Measurements from ENCODE around the gene FMNL2.

FMNL2 gene

DNA sequence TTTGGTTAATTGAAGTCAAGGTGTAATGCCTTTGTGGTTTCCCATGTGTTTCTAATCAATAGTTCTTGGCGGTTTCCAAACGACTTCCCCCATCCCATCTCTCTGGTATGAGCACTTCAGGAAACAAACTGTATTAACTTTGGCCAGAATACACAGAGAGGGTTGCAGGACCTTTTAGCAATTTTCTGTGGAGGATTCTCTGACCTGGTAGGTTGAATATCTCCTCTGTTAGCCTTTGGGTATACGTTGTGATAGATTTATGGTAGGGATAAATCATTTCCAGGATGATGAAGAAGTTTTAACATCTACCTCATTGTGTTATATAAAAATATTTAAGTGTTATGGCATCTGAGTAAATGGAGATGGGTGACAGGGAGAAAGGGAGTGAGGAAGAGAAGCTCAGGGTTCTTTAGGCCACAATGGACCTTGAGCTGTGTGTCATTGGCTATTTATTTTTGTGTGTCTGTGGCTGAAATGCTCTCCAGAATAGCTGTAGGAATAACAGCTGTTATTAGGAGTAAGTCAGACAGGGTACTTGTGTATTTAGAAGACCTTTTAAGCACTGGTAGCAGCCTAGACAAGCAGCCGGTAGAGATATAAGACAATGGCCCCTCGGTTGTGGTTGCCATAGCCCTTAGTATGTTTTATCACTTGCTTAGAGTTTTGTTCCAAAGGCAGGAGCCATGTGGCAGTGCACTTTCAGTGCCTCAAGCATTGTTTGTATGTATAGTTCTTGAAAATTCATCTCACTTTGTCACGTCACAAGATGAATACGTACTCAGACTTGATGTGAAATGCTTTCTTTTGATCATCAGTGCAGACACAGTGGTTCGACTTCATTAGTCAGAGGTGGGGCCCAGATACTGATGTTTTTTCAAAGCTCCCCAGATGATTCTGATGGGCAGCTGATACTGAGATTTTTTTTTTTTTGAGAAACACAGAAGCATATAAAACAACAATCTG lies 91.1 kb downstream of the FMNL2 start:
- no peak for DNase-seq (ENCODE audit: low read depth in 2 of 2)

DNA sequence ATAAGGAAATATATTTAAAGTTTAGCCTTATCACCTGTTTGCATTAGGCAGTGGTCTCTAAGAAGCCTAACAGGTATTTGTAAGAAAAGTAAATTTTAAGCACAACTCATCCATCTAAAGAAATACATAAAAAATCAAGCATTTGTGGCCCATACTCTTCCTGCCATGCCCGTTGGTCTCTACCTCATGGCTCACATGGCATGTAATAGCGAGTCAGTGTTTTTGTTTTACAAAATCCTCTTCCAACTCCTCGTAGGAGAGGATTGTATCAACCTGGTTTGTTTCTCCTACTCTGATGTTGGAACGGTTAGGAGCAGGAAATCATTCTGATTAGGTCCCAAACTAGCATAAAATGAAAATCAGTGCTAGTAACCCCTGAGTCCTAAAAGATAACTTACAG lies 91.8 kb downstream of the FMNL2 start:
- DNase-seq (ENCODE audit: low read depth in 2 of 2): no peak

DNA sequence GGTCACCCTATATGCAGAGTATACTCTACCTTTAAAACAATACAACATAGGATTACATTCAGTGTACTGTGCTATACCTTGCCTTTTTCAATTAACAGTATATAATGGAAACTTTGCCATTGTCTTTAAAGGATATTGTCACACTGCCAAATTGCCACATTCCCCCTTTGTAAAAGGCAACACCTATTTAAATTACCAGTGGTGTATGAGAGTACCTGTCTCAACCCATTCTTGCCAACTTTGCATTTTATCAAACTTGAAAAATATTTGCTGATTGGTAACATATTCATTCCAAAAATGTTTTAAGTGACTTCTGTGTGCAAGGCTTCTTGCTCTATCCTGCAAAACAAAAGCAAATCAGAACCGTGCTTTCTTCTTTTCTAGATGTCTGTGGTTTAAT lies 92.9 kb downstream of the FMNL2 start:
- no peak for DNase-seq (ENCODE audit: low read depth in 2 of 2)

DNA sequence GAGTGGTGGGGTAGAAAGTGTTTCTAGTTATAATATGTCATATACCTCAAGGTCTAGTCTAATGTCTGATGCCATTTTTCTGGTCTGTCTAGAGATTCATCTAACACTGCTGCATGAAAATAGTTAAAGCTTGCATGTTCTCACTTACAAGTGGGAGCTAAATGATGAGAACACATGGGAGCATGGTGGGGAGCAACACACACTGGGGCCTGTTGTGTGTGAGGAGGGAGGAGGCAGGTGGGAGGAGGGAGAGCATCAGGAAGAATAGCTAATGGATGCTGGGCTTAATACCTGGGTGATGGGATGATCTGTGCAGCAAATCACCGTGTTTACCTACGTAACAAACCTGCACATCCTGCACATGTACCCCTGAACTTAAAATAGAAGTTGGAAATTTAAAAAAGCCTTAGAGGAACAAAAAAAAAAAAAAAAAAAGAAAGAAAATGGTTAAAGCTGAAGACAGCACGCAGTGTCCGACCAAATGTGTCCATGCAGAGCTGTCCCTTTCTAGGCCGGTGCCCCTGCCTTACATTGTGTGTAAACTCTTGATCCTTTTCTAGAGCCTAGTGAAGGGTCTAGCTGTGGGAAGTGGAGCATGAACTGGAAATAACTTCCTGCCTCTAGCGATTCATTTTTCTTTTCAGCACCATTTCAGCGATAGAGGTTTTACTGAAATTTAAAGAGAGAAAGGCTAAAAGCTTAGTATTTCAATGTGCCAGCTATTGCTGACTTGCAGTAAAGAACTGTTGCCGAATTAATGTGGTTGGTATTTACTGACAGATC lies 94.0 kb downstream of the FMNL2 start:
- no peak for DNase-seq (ENCODE audit: low read depth in 2 of 2)

DNA sequence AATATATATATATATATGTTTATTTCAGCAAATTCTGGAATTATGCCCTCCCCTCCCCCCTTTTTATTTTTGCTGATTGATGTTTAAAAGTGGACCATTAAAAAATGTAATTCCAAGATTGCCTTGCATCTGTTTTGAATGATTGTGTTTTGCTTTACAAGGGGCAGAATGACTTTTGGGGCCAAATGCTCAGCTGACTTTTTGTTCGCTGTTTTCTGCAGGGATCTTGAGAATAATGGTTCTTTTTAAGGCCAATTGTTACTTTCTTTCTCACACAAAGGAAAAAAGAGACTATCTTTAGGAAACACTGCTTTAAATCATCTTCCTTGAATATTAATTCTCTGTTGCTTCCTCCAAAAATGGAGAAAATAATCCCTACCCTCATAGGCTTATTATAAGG lies 95.9 kb downstream of the FMNL2 start:
- DNase-seq (ENCODE audit: low read depth in 2 of 2): no peak

DNA sequence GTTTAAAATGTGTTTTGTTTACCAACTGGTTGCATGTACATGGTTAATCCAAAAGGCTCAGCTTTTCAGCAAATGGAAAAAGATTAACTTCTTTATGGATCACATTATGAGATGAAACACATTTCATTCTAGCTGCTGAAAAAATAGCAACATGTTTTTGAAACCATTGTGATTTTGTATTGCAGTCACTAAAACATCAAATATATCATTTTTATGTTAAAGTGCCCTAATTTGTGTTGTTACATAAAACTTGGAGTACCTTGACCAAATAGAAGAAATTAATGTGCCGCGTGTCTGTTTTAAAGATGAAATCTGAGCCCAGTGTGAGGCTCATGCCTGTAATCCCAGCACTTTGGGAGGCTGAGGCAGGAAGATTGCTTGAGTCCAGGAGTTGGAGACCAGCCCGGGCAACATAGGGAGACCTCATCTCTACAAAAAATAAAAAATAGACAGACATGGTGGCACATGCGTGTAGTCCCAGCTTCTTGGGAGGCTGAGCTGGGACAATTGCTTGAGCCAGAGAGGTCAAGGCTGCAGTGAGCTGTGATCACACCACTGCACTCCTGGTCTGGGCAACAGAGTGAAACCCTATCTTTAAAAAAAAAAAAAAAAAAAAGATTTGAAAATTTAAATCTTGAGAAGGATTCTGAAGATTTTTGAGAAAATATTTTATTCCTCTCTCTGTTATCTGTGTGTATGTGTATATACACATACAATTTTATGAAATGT lies 96.6 kb downstream of the FMNL2 start:
- no peak for DNase-seq (ENCODE audit: low read depth in 2 of 2)

DNA sequence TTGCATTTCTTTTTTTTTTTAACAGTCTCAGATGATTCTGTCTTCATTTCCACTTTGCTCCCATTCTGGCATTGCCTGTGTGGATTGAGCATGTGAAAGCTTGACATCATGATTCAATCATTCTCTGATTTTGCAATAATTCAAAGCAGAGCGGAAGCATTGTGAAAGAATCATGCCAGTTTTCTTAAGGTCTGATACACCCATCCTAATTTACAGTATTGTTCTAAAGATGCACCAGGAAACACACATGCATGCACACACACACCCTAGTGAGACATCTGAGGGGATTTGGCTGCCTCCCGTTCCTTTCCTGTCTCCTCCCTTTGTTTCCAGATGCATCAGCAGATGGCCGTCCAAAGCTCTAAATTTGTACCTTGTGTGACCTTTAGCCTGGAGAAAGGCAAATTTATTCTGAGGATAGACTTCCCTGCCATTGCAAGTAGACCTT lies 97.3 kb downstream of the FMNL2 start:
- no peak for DNase-seq (ENCODE audit: low read depth in 2 of 2)

DNA sequence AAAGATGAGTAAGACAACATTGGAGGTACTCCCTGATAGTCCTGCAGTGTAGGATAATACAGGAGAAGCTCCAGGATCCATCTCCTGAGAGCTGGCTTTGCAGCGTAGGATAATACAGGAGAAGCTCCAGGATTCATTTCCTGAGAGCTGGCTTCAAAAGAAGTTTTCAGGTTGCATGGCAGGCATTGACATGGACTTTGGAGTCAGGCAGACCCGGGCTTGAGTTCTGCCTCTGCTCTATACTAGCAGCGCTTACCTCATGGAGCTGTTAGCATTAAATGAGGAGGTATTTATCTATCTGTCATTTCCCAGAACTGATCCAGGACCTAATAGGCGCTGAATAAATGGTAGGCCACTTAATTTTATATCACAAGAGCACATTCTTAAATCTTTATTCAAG lies 97.8 kb downstream of the FMNL2 start:
- no peak for DNase-seq (ENCODE audit: low read depth in 2 of 2)

DNA sequence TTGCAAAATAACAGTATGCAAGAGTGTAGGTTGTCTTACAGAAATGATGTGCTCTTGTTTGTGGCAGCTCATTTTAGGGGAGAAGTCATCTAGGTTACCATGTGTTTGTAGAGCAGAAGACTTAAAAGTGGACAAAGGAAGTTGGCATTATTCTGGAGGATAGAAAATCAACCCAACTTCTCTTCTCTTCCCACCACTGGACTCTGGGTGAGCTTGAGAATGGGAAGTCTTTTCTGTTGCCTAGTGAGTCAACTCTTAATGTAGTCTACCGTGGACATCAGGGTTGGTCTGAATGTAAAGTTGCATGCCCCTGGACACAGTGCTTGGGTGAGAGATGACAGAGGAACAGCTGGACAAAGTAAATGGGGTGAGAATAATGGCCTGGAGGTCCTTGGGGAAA lies 98.3 kb downstream of the FMNL2 start:
- no peak for DNase-seq (ENCODE audit: low read depth in 2 of 2)

DNA sequence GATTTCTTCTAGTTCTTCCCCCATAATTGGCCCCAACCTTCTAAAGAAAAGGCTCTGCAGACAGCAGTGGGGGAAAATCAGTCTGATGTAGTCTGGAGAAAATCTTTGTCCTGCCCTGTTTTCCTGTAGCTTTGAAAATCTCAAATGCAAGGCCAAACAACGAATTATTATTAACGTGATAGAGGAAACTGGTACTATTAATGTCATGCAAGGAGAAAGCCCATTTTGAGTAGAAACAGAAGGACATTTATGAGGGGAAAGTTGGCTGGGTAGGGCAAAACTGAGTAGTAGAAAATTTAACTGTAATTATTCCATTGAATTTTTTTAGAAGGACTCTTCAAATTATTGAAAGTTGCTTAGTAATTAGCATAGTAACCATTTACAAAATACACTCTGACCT lies 98.8 kb downstream of the FMNL2 start:
- no peak for DNase-seq (ENCODE audit: low read depth in 2 of 2)

DNA sequence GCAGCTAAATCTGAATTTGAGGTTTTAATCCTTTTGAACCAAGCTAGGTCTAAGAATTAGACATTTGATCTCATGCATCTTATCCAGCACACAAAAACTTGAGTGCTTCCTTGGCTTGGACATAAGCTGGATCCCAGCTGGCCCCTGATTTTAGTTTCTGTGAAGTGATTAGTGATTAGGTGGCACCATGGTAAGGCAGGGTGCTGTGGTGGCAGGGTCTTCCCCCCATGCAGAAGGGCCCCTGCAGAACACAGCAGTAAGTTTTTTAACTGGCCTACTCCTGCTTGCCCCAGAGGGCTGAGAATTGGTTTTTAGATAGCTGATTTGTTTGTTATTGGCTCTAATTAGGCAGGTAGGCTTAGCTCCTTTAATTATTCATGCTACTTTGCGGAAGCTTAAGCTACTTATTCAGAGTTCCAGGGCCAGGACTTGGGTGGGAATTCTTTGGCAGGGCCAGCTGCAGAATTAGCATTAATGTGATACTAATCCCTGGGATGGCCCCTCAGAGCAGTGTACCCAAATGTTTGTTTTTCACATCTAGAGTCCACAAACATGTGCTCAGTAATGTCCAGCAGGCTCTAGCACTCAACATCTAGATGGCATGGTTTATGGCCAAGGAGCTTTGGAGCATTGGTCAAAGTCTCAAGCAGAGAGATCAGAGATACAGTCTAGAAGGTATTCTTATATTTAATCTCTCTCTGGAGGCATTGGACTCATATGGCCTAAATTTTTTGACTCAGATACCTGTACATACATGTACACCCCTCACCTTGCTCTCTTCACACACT lies 99.6 kb downstream of the FMNL2 start:
- no peak for DNase-seq (ENCODE audit: low read depth in 2 of 2)

DNA sequence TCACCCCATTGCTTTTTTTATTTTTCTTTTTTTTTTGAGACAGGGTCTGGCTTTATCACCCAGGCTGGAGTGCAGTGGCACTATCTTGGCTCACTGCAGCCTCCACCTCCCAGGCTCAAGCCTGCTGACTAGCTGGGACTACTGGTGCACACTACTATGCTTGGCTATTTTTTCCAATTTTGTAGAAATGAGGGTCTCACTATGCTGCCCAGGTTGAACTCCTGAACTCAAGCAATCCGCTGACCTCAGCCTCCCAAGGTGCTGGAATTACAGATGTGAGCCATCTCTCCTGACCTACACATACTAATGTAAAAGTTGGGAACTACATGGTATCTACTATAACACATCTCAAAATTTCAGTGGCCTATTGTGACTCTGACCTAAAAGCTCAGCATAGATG lies 101.2 kb downstream of the FMNL2 start:
- no peak for DNase-seq (ENCODE audit: low read depth in 2 of 2)

DNA sequence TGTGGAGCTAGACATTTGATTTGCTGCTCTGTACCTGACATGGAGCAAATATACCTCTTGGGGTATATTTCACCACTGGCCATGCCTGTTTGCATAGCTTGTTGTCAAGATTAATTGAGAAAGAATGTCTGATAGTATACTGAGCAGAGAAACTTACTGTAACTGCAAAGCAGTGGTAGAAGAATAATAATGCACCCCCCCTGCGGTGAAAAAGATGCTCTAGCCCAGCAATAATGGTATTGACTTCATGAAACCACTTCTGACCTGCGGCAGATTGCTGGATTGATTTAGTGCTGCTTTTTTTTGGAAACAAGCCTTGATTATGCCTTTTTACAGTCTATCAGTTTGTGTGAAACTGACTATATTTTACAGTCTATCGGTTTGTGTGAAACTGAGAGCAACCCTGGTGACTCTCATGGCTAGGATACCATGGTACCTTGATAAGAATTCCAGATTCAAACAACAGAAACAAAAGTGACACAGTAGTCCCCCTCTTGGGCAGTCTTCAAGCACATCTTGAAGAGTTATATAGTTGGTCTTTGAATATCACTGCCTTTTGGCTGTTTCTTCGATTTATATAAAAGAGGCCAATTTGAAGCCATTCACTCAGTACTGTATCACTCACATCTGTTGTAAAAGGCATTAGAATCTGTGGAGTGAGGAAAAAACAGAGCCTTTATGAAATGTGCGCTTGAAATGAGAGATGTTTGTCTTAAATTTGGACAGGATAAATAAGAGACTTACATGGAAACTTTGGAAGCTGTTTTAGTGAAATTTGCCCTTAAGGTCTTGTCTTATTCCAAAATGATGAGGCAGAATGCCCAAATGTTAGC lies 102.5 kb downstream of the FMNL2 start:
- DNase-seq (ENCODE audit: low read depth in 2 of 2): no peak

DNA sequence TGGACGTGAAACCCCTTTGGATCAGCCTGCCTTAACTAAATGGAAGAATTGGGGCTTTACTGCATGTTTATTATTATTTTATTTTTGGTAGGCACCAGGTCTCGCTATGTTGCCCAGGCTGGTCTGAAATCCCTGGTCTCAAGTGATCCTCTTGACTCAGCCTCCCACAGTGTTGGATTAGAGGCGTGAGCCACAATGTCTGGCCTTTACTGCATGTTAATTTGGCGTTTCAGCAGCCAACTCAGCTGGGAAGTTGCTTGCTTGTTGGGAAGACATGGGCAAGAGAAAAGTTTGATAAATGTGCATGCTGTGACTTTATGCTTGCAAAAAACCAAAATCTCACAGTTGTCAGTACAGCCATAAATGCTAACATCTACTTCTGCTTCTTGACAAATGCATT lies 105.1 kb downstream of the FMNL2 start:
- DNase-seq (ENCODE audit: low read depth in 2 of 2): no peak

DNA sequence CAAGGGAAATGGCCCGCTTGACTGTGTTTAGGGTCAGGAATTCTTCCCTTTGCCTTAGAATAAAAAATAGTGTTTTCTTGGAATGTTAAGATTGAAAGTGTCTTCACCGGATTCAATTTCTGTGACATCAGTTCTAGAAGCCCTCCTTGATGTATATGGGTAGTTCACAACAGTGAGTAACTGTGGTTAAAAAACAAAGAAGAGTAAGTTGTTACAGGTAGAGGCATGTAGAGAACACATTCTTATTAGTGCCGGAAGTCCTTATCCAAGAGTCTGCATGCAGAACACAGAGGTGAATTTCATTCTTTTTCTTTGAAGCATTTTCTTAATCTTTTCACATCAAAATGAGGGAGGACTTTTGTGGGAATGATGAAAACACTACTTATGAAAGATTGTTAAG lies 105.5 kb downstream of the FMNL2 start:
- no peak for DNase-seq (ENCODE audit: low read depth in 2 of 2)

DNA sequence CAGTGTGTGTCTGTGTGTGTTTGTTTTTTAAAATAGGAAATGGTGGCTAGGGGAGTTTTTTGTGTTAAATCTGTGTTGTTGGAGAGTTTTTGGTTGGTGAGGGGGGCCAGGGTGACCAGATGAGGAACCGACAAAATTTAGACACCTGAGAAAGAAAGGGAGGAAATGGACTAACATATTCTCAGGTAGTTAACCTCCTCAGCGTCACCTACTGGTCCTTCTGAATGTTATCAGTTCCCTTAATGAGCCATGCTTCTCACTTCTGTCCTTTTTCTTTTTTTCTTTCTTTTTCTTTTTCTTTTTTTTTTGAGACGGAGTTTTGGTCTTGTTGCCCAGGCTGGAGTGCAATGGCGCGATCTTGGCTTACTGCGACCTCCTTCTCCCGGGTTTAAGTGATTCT lies 107.0 kb downstream of the FMNL2 start:
- DNase-seq (ENCODE audit: low read depth in 2 of 2): no peak

DNA sequence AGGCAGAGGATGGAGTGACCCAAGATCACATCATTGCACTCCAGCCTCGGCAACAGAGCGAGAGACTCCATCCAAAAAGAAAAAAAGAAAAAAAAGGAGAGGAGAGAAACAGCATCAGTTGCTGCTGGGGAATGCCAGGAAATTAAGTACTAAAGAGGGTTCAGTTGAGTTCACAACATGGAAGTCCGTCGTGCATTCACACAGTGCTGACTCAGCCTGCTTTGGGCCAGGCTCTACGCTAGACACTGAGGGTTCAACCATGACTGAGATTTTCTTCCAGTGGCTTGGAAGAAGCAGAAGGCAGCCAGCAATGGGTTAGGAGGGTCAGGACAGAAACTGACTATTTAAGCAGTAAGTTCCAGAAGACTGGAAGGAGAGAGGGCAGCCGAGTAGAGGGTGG lies 108.8 kb downstream of the FMNL2 start:
- no peak for DNase-seq (ENCODE audit: low read depth in 2 of 2)

DNA sequence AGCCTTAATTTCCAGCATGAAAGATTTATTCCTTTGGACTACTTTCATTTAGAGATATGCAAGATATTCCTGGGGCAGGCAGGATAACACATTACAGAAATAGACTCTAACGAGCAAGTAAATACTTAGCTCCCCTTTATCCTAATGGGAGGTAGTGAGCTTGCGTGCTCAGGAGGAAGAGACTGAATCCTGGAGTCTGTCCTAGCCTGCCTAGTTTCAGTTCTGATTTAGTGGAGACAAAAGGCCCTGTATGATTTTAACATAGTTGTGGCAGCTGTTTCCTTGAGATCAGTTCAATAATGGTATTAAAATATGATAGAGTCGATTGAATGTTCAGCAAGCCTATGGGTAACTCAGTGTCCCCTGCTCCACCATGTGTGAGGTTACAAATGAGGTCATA lies 109.5 kb downstream of the FMNL2 start:
- no peak for DNase-seq (ENCODE audit: low read depth in 2 of 2)

DNA sequence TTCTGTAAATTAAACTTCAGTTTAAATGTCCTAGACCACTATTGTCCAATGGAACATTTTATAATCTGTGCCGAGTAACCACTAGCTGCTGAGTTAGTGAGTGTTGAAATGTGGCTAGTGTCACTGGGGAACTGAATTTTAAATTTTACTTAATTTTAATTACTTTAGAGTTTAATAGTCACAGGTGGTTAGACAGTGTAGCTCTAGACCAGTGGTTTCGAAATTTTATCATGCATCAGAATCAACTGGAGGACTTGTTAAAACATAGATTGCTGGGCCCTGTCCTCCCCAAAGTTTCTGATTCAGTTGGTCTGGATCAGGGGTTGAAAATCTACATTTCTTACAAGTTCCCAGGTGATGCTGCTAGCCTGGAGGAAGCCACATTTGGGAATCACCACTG lies 110.4 kb downstream of the FMNL2 start:
- no peak for DNase-seq (ENCODE audit: low read depth in 2 of 2)

DNA sequence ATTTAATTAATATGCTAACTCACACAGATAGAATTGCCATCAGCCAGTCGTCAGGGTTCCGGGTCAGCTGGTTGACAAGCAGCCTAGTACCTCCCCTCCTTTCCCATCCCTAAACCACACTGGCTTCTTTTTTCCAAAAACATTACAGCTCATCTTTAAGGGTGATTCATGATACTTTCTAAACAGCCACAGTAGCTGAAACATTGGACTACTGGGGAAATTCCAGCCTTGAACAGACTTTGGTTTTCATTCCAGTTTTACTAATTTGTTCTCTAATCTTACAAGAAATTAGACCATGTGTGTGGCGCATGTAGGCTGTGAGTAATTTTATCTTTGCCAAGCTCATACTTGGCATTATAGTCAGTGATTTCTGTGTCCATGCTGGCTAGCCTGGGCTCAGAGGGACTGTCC lies 110.8 kb downstream of the FMNL2 start:
- no peak for DNase-seq (ENCODE audit: low read depth in 2 of 2)

DNA sequence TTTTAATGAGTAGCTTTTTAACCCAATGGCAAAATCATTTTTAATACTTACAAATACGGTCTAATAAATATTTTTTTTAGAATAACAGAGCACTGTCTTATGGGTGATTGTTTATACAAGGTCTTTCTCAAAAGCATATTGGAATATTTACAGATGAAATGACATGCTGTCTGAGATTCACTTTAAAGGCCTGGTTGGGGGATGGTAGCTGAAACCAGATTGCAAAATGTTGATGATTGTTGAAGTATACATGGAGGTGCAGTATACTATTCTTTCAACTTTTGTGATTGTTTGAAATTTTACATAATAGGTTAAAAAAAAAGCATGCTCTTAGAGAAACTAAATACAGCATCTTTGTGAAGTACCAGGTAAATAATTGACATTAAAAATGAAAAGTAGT lies 111.2 kb downstream of the FMNL2 start:
- DNase-seq (ENCODE audit: low read depth in 2 of 2): no peak

Data from stimulated activated CD4-positive, alpha-beta T cell treated with anti-CD3 and anti-CD28 coated beads, Interleukin-4, amount 100 ng/mL, for 48 hours (primary cell).